GM23338 (cell line): ENCODE results near the gene CD74. TPM values are rescaled to one million over a fixed set of nuclear protein-coding genes. Genes with fewer than 3 reads are reported as not detected.

Source experiments
- ATAC-seq: fragments of 200-7000 bp; cut with Tn5 transposase; 3 replicates; pipeline ENCODE4 v1.9.1; 2020
- DNase-seq: peaks from one replicate; pipeline ENCODE4 v3.0.0-alpha.2; 2015; ENCODE audit warnings: low spot score
- H2AFZ ChIP-seq: fragments of 200-600 bp; sonication (generic); 2 replicates; pipeline ENCODE4 v1.8.0; 2016; ENCODE audit warnings: antibody characterized with exemption, mild to moderate bottlenecking, moderate library complexity
- H3F3A ChIP-seq: fragments of 200-600 bp; sonication (generic); replicated peaks from 2 replicates; pipeline ENCODE4 v1.8.0; 2017; ENCODE audit warnings: antibody characterized with exemption, mixed run types, low read depth
- H3K27ac ChIP-seq: fragments of 200-600 bp; sonication (generic); 2 replicates; pipeline ENCODE4 v1.6.1; 2016; ENCODE audit warnings: low read depth
- H3K27me3 ChIP-seq: fragments of 200-600 bp; sonication (generic); 2 replicates; pipeline ENCODE4 v1.8.0; 2016; ENCODE audit warnings: mild to moderate bottlenecking, mixed run types, moderate library complexity; ENCODE audit not compliant: insufficient read depth
- H3K36me3 ChIP-seq: fragments of 200-600 bp; sonication (generic); 2 replicates; pipeline ENCODE4 v1.8.0; 2016; ENCODE audit warnings: mild to moderate bottlenecking; ENCODE audit not compliant: insufficient read depth
- H3K4me1 ChIP-seq: fragments of 200-600 bp; sonication (generic); 2 replicates; pipeline ENCODE4 v1.8.0; 2016; ENCODE audit warnings: mild to moderate bottlenecking, moderate library complexity; ENCODE audit not compliant: insufficient read depth
- H3K4me2 ChIP-seq: fragments of 200-600 bp; sonication (generic); 2 replicates; pipeline ENCODE4 v1.7.1; 2017; ENCODE audit warnings: mixed run types
- H3K4me3 ChIP-seq: fragments of 200-600 bp; sonication (generic); 2 replicates; pipeline ENCODE4 v1.6.1; 2016; ENCODE audit warnings: mixed run types
- H3K79me2 ChIP-seq: fragments of 200-600 bp; sonication (generic); replicated peaks from 2 replicates; pipeline ENCODE4 v1.8.0; 2017; ENCODE audit warnings: mild to moderate bottlenecking; ENCODE audit not compliant: insufficient read depth
- H3K9me2 ChIP-seq: fragments of 200-600 bp; sonication (generic); 2 replicates; pipeline ENCODE4 v1.8.0; 2017; ENCODE audit not compliant: insufficient read depth
- H4K20me1 ChIP-seq: fragments of 200-600 bp; sonication (generic); replicated peaks from 2 replicates; pipeline ENCODE4 v1.8.0; 2017; ENCODE audit warnings: mild to moderate bottlenecking; ENCODE audit not compliant: insufficient read depth
- H3K27ac Mint-ChIP-seq: 2 replicates; pipeline ENCODE4 v1.8.0; 2020; ENCODE audit warnings: inconsistent platforms, mild to moderate bottlenecking, moderate library complexity, mixed read lengths
- H3K27me3 Mint-ChIP-seq: 3 replicates; pipeline ENCODE4 v1.8.0; 2022; ENCODE audit warnings: low read depth, mild to moderate bottlenecking, moderate library complexity, mixed read lengths, inconsistent platforms; ENCODE audit not compliant: insufficient read depth, poor library complexity
- H3K36me3 Mint-ChIP-seq: 3 replicates; pipeline ENCODE4 v1.8.0; 2021; ENCODE audit warnings: low read depth, mild to moderate bottlenecking, inconsistent platforms, moderate library complexity, mixed read lengths
- H3K4me1 Mint-ChIP-seq: 3 replicates; pipeline ENCODE4 v1.8.0; 2020; ENCODE audit warnings: mild to moderate bottlenecking, inconsistent platforms, mixed read lengths
- H3K4me3 Mint-ChIP-seq: 3 replicates; pipeline ENCODE4 v1.8.0; 2021; ENCODE audit warnings: moderate library complexity, mild to moderate bottlenecking, inconsistent platforms, mixed read lengths
- H3K9me3 Mint-ChIP-seq: 3 replicates; pipeline ENCODE4 v1.8.0; 2020; ENCODE audit warnings: moderate library complexity, mild to moderate bottlenecking, inconsistent platforms, mixed read lengths
- EZH2 ChIP-seq: fragments of 200-600 bp; sonication (generic); IDR thresholded peaks from one replicate; pipeline ENCODE4 v1.8.0; 2017; ENCODE audit warnings: antibody characterized with exemption, mild to moderate bottlenecking, low read depth; ENCODE audit not compliant: unreplicated experiment
- EZH2phosphoT487 ChIP-seq: fragments of 200-600 bp; sonication (generic); IDR thresholded peaks from one replicate; pipeline ENCODE4 v1.8.1; 2018; ENCODE audit warnings: antibody characterized with exemption; ENCODE audit not compliant: unreplicated experiment
- JUNB ChIP-seq: IDR thresholded peaks from one replicate; pipeline ENCODE4 v1.6.1; 2016; ENCODE audit warnings: antibody characterized with exemption; ENCODE audit not compliant: unreplicated experiment
- NANOG ChIP-seq: IDR thresholded peaks from 2 replicates; pipeline ENCODE4 v1.6.1; 2016; ENCODE audit warnings: antibody characterized with exemption, borderline replicate concordance
- REST ChIP-seq: IDR thresholded peaks from one replicate; pipeline ENCODE4 v1.6.1; 2018; ENCODE audit warnings: antibody characterized with exemption; ENCODE audit not compliant: unreplicated experiment
- STAT1 ChIP-seq: IDR thresholded peaks from one replicate; pipeline ENCODE4 v1.6.1; 2016; ENCODE audit warnings: antibody characterized with exemption; ENCODE audit not compliant: unreplicated experiment
- ZNF114 ChIP-seq: fragments of 250-450 bp; sonication (Bioruptor Pico); IDR thresholded peaks from 2 replicates; pipeline ENCODE4 v1.5.0; 2020; ENCODE audit warnings: mild to moderate bottlenecking, moderate library complexity
- ZNF331 ChIP-seq: fragments of 250-450 bp; sonication (Bioruptor Pico); IDR thresholded peaks from 2 replicates; pipeline ENCODE4 v1.5.0; 2020; ENCODE audit warnings: low read depth, mild to moderate bottlenecking, moderate library complexity
- polyA plus RNA-seq: library from polyadenylated mRNA; unstranded; fragments of >200 nt; fragmentation: Nextera tagmentation; extraction: Ambion mirVana; gene quantifications from 2 replicates; pipeline ENCODE4 v1.2.1, GENCODE V29; 2016
- total RNA-seq: library from RNA; depleted of rRNA; stranded (reverse); fragments of >200 nt; shearing (Covaris generic); gene quantifications from 2 replicates; pipeline ENCODE4 v1.2.3, GENCODE V29; 2014
- TF ChIP-seq, protein P1 (sequence below), 2 experiments: fragments of 200-600 bp in 1 of 2; sonication (generic) in 1 of 2; conservative IDR thresholded peaks; 2 replicates each; pipeline versions ENCODE4 v1.5.1 to v1.6.1; 2016 to 2017; ENCODE audit warnings: antibody characterized with exemption in 2 of 2, low read depth in 2 of 2, mild to moderate bottlenecking in 2 of 2, moderate library complexity in 1 of 2
- TF ChIP-seq, protein P2 (sequence below): fragments of 250-450 bp; sonication (Bioruptor Pico); IDR thresholded peaks from 2 replicates; pipeline ENCODE4 v1.5.0; 2020; ENCODE audit warnings: mild to moderate bottlenecking, moderate library complexity
- TF ChIP-seq, protein P3 (sequence below): IDR thresholded peaks from 2 replicates; pipeline ENCODE4 v1.6.1; 2016; ENCODE audit warnings: antibody characterized with exemption

The CD74 gene
- total and polyA plus RNA-seq, 2 experiments from 2014 or later, result 49.8 to 98.4 TPM

- TF ChIP-seq, protein P1, sequence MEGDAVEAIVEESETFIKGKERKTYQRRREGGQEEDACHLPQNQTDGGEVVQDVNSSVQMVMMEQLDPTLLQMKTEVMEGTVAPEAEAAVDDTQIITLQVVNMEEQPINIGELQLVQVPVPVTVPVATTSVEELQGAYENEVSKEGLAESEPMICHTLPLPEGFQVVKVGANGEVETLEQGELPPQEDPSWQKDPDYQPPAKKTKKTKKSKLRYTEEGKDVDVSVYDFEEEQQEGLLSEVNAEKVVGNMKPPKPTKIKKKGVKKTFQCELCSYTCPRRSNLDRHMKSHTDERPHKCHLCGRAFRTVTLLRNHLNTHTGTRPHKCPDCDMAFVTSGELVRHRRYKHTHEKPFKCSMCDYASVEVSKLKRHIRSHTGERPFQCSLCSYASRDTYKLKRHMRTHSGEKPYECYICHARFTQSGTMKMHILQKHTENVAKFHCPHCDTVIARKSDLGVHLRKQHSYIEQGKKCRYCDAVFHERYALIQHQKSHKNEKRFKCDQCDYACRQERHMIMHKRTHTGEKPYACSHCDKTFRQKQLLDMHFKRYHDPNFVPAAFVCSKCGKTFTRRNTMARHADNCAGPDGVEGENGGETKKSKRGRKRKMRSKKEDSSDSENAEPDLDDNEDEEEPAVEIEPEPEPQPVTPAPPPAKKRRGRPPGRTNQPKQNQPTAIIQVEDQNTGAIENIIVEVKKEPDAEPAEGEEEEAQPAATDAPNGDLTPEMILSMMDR (conservative IDR thresholded peaks at IDR 0.05; ENCODE audit: low read depth in 2 of 2), result no peak
These were observed 19.5 kb downstream of the CD74 start (continued) for GRCh38 chr5:150393096-150393645.

- peaks cover 93% of the 10 kb centered on the region for H3K36me3 Mint-ChIP-seq
- H3K9me3 Mint-ChIP-seq, result no peaks in the 10 kb centered on the region
- no peaks in the 10 kb centered on the region for H3K4me1 ChIP-seq
- no peak for ATAC-seq
- H3K9me2 ChIP-seq, result no peaks in the 10 kb centered on the region
- H3K27ac ChIP-seq, result no peak overlapping the region
- no peak overlapping the region for H3K4me2 ChIP-seq
- DNase-seq, result no peak
- H4K20me1 ChIP-seq, result peaks cover 10% of the 10 kb centered on the region
- H3K36me3 ChIP-seq, result peaks cover 48% of the 10 kb centered on the region
- no peaks in the 10 kb centered on the region for H3K79me2 ChIP-seq
- no peak overlapping the region for H3K27ac Mint-ChIP-seq
- H3F3A ChIP-seq, result 0 out of 2 replicates have a peak, but pooled peaks cover 2% of the 10 kb centered on the region
- H3K4me3 ChIP-seq, result no peak overlapping the region
- H3K4me3 Mint-ChIP-seq, result no peak overlapping the region
- no peak overlapping the region for H2AFZ ChIP-seq
- H3K27me3 Mint-ChIP-seq, result peaks cover 2% of the 10 kb centered on the region
- H3K4me1 Mint-ChIP-seq, result no peaks in the 10 kb centered on the region
- no peaks in the 10 kb centered on the region for H3K27me3 ChIP-seq
- TF ChIP-seq STAT1, result no peak
- no peak for TF ChIP-seq JUNB
- TF ChIP-seq, protein P2, sequence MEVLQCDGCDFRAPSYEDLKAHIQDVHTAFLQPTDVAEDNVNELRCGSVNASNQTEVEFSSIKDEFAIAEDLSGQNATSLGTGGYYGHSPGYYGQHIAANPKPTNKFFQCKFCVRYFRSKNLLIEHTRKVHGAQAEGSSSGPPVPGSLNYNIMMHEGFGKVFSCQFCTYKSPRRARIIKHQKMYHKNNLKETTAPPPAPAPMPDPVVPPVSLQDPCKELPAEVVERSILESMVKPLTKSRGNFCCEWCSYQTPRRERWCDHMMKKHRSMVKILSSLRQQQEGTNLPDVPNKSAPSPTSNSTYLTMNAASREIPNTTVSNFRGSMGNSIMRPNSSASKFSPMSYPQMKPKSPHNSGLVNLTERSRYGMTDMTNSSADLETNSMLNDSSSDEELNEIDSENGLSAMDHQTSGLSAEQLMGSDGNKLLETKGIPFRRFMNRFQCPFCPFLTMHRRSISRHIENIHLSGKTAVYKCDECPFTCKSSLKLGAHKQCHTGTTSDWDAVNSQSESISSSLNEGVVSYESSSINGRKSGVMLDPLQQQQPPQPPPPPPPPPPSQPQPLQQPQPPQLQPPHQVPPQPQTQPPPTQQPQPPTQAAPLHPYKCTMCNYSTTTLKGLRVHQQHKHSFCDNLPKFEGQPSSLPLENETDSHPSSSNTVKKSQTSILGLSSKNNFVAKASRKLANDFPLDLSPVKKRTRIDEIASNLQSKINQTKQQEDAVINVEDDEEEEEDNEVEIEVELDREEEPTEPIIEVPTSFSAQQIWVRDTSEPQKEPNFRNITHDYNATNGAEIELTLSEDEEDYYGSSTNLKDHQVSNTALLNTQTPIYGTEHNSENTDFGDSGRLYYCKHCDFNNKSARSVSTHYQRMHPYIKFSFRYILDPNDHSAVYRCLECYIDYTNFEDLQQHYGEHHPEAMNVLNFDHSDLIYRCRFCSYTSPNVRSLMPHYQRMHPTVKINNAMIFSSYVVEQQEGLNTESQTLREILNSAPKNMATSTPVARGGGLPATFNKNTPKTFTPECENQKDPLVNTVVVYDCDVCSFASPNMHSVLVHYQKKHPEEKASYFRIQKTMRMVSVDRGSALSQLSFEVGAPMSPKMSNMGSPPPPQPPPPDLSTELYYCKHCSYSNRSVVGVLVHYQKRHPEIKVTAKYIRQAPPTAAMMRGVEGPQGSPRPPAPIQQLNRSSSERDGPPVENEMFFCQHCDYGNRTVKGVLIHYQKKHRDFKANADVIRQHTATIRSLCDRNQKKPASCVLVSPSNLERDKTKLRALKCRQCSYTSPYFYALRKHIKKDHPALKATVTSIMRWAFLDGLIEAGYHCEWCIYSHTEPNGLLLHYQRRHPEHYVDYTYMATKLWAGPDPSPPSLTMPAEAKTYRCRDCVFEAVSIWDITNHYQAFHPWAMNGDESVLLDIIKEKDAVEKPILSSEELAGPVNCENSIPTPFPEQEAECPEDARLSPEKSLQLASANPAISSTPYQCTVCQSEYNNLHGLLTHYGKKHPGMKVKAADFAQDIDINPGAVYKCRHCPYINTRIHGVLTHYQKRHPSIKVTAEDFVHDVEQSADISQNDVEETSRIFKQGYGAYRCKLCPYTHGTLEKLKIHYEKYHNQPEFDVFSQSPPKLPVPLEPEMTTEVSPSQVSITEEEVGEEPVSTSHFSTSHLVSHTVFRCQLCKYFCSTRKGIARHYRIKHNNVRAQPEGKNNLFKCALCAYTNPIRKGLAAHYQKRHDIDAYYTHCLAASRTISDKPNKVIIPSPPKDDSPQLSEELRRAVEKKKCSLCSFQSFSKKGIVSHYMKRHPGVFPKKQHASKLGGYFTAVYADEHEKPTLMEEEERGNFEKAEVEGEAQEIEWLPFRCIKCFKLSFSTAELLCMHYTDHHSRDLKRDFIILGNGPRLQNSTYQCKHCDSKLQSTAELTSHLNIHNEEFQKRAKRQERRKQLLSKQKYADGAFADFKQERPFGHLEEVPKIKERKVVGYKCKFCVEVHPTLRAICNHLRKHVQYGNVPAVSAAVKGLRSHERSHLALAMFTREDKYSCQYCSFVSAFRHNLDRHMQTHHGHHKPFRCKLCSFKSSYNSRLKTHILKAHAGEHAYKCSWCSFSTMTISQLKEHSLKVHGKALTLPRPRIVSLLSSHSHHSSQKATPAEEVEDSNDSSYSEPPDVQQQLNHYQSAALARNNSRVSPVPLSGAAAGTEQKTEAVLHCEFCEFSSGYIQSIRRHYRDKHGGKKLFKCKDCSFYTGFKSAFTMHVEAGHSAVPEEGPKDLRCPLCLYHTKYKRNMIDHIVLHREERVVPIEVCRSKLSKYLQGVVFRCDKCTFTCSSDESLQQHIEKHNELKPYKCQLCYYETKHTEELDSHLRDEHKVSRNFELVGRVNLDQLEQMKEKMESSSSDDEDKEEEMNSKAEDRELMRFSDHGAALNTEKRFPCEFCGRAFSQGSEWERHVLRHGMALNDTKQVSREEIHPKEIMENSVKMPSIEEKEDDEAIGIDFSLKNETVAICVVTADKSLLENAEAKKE, result no peak
- TF ChIP-seq NANOG, result no peak
- no peak for TF ChIP-seq EZH2
- TF ChIP-seq, protein P3, sequence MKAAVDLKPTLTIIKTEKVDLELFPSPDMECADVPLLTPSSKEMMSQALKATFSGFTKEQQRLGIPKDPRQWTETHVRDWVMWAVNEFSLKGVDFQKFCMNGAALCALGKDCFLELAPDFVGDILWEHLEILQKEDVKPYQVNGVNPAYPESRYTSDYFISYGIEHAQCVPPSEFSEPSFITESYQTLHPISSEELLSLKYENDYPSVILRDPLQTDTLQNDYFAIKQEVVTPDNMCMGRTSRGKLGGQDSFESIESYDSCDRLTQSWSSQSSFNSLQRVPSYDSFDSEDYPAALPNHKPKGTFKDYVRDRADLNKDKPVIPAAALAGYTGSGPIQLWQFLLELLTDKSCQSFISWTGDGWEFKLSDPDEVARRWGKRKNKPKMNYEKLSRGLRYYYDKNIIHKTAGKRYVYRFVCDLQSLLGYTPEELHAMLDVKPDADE, result no peak
- no peak for TF ChIP-seq ZNF114 (CRISPR knock-in tag)
- no peak for TF ChIP-seq EZH2phosphoT487
- no peak for TF ChIP-seq ZNF331
- no peak for TF ChIP-seq REST
These were observed 20.0 kb downstream of the CD74 start for GRCh38 chr5:150392680-150393079.
